GM12801 (cell line): Measurements from ENCODE around the gene PIK3R5.

ENCODE experiments used
- CTCF ChIP-seq: IDR thresholded peaks from one replicate; pipeline ENCODE4 v1.5.1; 2011; ENCODE audit warnings: control low read depth; ENCODE audit not compliant: insufficient read length; ENCODE audit errors: extremely low read depth

The PIK3R5 gene

DNA sequence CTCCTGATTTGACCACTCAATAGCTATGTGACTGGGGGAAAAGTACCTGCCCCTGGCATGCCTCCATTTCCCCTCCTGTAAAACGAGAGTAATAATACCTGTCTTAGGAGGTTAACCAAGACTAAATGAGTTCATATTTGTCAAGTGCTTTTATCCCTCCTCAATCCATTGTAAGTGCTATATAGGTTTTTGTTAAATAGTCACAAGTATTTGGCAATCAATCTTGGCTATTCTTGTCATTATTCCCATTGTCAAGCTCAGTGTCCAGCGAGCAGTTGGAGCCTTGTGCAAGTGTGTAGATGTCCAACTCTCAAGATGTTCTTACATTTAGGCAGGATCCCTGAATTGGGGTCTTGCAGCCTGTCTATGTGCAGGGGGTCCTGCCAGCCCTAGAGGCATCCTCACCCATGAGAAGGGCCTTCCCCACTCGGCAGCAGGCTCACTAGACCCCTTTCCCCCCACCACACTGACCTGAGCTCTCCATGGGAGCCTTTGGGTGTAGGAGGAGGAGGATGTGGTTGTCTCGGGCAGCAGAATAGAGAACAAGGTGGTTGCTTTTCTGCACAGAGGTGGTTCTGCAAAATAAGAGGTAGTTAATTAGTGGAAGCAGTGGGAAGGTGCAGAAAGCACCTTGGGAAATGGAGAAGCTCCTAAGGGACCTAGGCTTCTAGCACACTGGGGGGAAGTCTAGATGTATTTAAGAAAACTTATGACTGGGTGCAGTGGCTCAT is 116.0 kb downstream of the PIK3R5 start:
- TF ChIP-seq CTCF, result no peak

DNA sequence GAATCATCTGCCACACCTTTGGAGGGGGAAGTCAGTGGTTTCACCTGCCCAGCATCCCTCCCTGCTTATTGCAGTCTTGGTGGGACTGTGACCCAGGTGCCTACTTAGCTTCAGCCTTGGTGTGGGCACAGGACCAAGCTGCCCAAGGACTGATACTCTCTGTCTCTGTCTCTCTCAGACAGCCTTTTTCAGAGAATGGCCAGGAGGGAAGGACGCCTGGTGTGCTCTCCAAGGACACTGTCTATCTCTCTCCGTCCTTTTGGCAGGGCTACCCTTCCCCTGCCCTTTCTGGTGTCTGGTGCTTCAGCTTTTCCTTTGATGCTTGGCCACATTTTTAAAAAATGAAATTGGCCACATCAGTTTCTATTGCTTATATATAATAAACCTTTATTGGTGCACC is 117.6 kb downstream of the PIK3R5 start:
- no peak for TF ChIP-seq CTCF

GRCh38 chr17:8846768-8847211 is 118.7 kb downstream of the PIK3R5 start:
- no peak for TF ChIP-seq CTCF

- TF ChIP-seq CTCF, result no peak
Observed at GRCh38 chr17:8844229-8845218, 121.0 kb downstream of the PIK3R5 start.

GRCh38 chr17:8843344-8843743 is 122.2 kb downstream of the PIK3R5 start:
- TF ChIP-seq CTCF, result no peak

- TF ChIP-seq CTCF, result no peak
Observed at GRCh38 chr17:8841844-8842243, 123.7 kb downstream of the PIK3R5 start.

DNA sequence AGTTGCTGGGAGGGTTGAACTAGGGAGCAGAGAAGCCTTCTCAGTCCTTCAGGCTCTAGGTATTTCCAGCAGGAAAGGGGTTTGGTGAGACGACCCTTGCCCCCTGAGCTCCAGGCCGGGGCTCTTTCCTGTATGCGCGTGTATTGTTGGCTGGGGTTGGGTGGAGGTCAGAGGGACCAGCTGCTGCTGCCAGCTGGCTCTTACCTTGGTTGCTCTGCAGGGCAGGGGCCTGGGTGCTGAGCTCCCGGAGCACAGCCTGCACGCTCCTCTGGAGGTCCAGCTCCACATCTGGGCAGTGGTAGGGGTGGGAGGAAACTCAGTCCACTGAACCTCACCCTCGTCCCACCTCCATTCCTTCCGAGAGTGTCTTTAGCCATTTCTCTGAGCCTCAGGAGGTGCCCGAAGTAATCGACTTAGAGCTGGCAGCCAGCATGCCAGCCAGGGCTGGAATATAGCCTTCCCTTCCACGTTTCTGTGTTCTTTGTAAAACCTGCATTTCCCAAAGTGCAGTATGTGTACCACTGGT is 126.0 kb downstream of the PIK3R5 start:
- TF ChIP-seq CTCF, result no peak
